A673 (cell line): ENCODE data around the gene PDCD11. TPM values are rescaled to one million over a fixed set of nuclear protein-coding genes. Genes with fewer than 3 reads are reported as not detected.

Source experiments
- BruUV-seq: library from RNA; stranded (reverse); fragments of 400-500 nt; replicated peaks from 2 replicates; lab custom pipeline; 2021; lab: Mats Ljungman, UMichigan
- CTCF ChIA-PET: fragments of 300-600 bp; sonication (Branson Sonifier 250); formaldehyde crosslinking; loops from one replicate; lab custom pipeline; 2022; ENCODE audit warnings: antibody characterized with exemption; lab: Charles Lee
- POLR2A ChIA-PET: fragments of 300-600 bp; sonication (Branson Sonifier 250); formaldehyde crosslinking; loops from one replicate; lab custom pipeline; 2022; ENCODE audit warnings: antibody characterized with exemption; ENCODE audit not compliant: low non-redundant PET; lab: Charles Lee
- DNase-seq: peaks from one replicate; pipeline ENCODE4 v3.0.0-alpha.2; 2015; ENCODE audit warnings: low spot score
- H3K27ac ChIP-seq: fragments of 200-600 bp; sonication (generic); 2 replicates; pipeline ENCODE4 v1.5.1; 2016; ENCODE audit warnings: mixed run types, low read depth, mild to moderate bottlenecking, mixed read lengths, antibody characterized with exemption, low read length; ENCODE audit not compliant: poor library complexity, severe bottlenecking
- H3K27me3 ChIP-seq: fragments of 200-600 bp; sonication (generic); replicated peaks from 2 replicates; pipeline ENCODE4 v1.6.1; 2017; ENCODE audit warnings: mixed run types, low read depth, mild to moderate bottlenecking, mixed read lengths, antibody characterized with exemption, low read length; ENCODE audit not compliant: insufficient read depth, poor library complexity
- H3K36me3 ChIP-seq: fragments of 200-600 bp; sonication (generic); 2 replicates; pipeline ENCODE4 v1.6.1; 2016; ENCODE audit warnings: mixed run types, mild to moderate bottlenecking, mixed read lengths, antibody characterized with exemption, low read length; ENCODE audit not compliant: insufficient read depth, poor library complexity, severe bottlenecking
- H3K4me1 ChIP-seq: fragments of 200-600 bp; sonication (generic); 2 replicates; pipeline ENCODE4 v1.6.1; 2017; ENCODE audit warnings: mixed run types, mild to moderate bottlenecking, mixed read lengths, antibody characterized with exemption, low read length; ENCODE audit not compliant: insufficient read depth, poor library complexity, severe bottlenecking
- H3K4me3 ChIP-seq: fragments of 200-600 bp; sonication (generic); 2 replicates; pipeline ENCODE4 v1.5.1; 2016; ENCODE audit warnings: low read depth, mixed run types, mild to moderate bottlenecking, mixed read lengths, low read length; ENCODE audit not compliant: poor library complexity, severe bottlenecking
- H3K9me3 ChIP-seq: fragments of 200-600 bp; sonication (generic); 2 replicates; pipeline ENCODE4 v1.6.1; 2016; ENCODE audit warnings: mixed run types, low read depth, mild to moderate bottlenecking, mixed read lengths, antibody characterized with exemption, low read length; ENCODE audit not compliant: poor library complexity, severe bottlenecking
- CTCF ChIP-seq: fragments of 300-800, 200-600 bp; sonication (generic); conservative IDR thresholded peaks from 2 replicates; pipeline ENCODE4 v1.5.1; 2017; ENCODE audit warnings: low read depth, mild to moderate bottlenecking, antibody characterized with exemption, low read length, moderate library complexity, mixed read lengths
- EZH2 ChIP-seq: fragments of 200-600 bp; sonication (generic); IDR thresholded peaks from 2 replicates; pipeline ENCODE4 v1.6.1; 2017; ENCODE audit warnings: borderline replicate concordance, low read depth, mild to moderate bottlenecking, mixed read lengths, antibody characterized with exemption, low read length; ENCODE audit not compliant: poor library complexity, severe bottlenecking
- intact Hi-C: fragments of 100-400 bp; cut with micrococcal nuclease; formaldehyde crosslinking; loops from one replicate; pipeline ENCODE4 v1.10.0; 2022; ENCODE audit not compliant: unreplicated experiment
- total RNA-seq: library from RNA; stranded (reverse); gene quantifications from 2 replicates; pipeline ENCODE4 v1.2.3, GENCODE V29; 2021

Gene PDCD11
- total RNA-seq, 1 experiment from 2014 or later, result 78.1 TPM

GRCh38 chr10:103417601-103418000, 21.2 kb downstream of the PDCD11 start:
- no peaks in the 10 kb centered on the region for H3K9me3 ChIP-seq
- no TSS peak for BruUV-seq
- no peak overlapping the region for H3K4me3 ChIP-seq
- no peaks in the 10 kb centered on the region for H3K4me1 ChIP-seq
- intact Hi-C loops, result loop anchor here (2.0 to 5.0 kb wide), 2 partner anchors 70 to 175 kb away; no protein-coding TSS in a partner anchor
- TF ChIP-seq CTCF (no peak), EZH2 (no peak)
- ChIA-PET POLR2A (no interaction called here), CTCF (interaction anchor here (0.6 kb wide), 1 partner anchor 148 kb away, joined by 3 read pairs; no protein-coding TSS in a partner anchor)
- no peak for DNase-seq
- H3K27me3 ChIP-seq, result no peaks in the 10 kb centered on the region
- H3K27ac ChIP-seq, result no peak overlapping the region
- peaks cover 93% of the 10 kb centered on the region for H3K36me3 ChIP-seq

- Histone ChIP-seq H3K4me3 (no peak overlapping the region), H3K4me1 (no peaks in the 10 kb centered on the region), H3K36me3 (peaks cover 93% of the 10 kb centered on the region), H3K9me3 (no peaks in the 10 kb centered on the region), H3K27ac (no peak overlapping the region), H3K27me3 (no peaks in the 10 kb centered on the region)
- DNase-seq, result no peak
- POLR2A ChIA-PET, result no interaction called here
- BruUV-seq, result no TSS peak
- TF ChIP-seq EZH2, result no peak
- intact Hi-C loops, result loop anchor here (5.0 kb wide), 1 partner anchor 68 kb away; no protein-coding TSS in a partner anchor
- CTCF ChIA-PET, result no interaction called here
These were observed 22.7 kb downstream of the PDCD11 start for GRCh38 chr10:103419101-103419500.

- CTCF ChIA-PET, result interaction anchor here (0.6 kb wide), 1 partner anchor 17 kb away, joined by 3 read pairs; no protein-coding TSS in a partner anchor
- Histone ChIP-seq H3K4me1 (no peaks in the 10 kb centered on the region), H3K4me3 (no peak overlapping the region), H3K9me3 (no peaks in the 10 kb centered on the region), H3K27ac (no peak overlapping the region), H3K36me3 (peaks cover 86% of the 10 kb centered on the region), H3K27me3 (no peaks in the 10 kb centered on the region)
- no TSS peak for BruUV-seq
- POLR2A ChIA-PET, result no interaction called here
- intact Hi-C loops, result no loop called here
- no peak for TF ChIP-seq EZH2
- no peak for TF ChIP-seq CTCF
- DNase-seq, result no peak
These were observed 27.3 kb downstream of the PDCD11 start for GRCh38 chr10:103423748-103424147.

GRCh38 chr10:103427866-103428265, 31.4 kb downstream of the PDCD11 start:
- POLR2A ChIA-PET, result no interaction called here
- no peaks in the 10 kb centered on the region for H3K27me3 ChIP-seq
- CTCF ChIA-PET, result no interaction called here
- H3K4me1 ChIP-seq, result no peaks in the 10 kb centered on the region
- no TSS peak for BruUV-seq
- intact Hi-C loops, result no loop called here
- H3K9me3 ChIP-seq, result no peaks in the 10 kb centered on the region
- peaks cover 89% of the 10 kb centered on the region for H3K36me3 ChIP-seq
- H3K27ac ChIP-seq, result no peak overlapping the region
- H3K4me3 ChIP-seq, result no peak overlapping the region
- DNase-seq, result no peak
- no peak for TF ChIP-seq EZH2
- TF ChIP-seq CTCF, result no peak
